Mesenchymal stem cell (in vitro differentiated cells and primary cell): ENCODE measurements around the gene LRP11.

Source experiments
- DNase-seq: peaks from one replicate; pipeline ENCODE4 v3.0.0-alpha.2; 2013
- H2AFZ ChIP-seq: one replicate; pipeline ENCODE4 v1.6.1; 2013; ENCODE audit warnings: low read depth, mild to moderate bottlenecking, control low read depth, inconsistent platforms, low read length, moderate library complexity
- H2AK5ac ChIP-seq: 2 replicates; pipeline ENCODE4 v1.6.1; 2013; ENCODE audit warnings: low read length, moderate library complexity, mild to moderate bottlenecking, inconsistent platforms; ENCODE audit not compliant: severe bottlenecking
- H2BK120ac ChIP-seq: one replicate; pipeline ENCODE4 v1.6.1; 2013; ENCODE audit warnings: low read depth, mild to moderate bottlenecking, inconsistent platforms, low read length, moderate library complexity
- H2BK12ac ChIP-seq, 2 experiments: one replicate each; pipeline ENCODE4 v1.6.1; 2013; ENCODE audit warnings: inconsistent platforms in 2 of 2, low read length in 2 of 2, mild to moderate bottlenecking in 2 of 2, moderate library complexity in 2 of 2, control low read depth in 1 of 2
- H2BK15ac ChIP-seq: one replicate; pipeline ENCODE4 v1.6.1; 2013; ENCODE audit warnings: mild to moderate bottlenecking, low read depth, inconsistent platforms; ENCODE audit not compliant: poor library complexity, severe bottlenecking
- H2BK5ac ChIP-seq: 2 replicates; pipeline ENCODE4 v1.6.1; 2013; ENCODE audit warnings: low read depth, mild to moderate bottlenecking, low read length, control low read depth, inconsistent platforms; ENCODE audit not compliant: poor library complexity, severe bottlenecking
- H3K14ac ChIP-seq, 2 experiments: one replicate each; pipeline ENCODE4 v1.6.1; 2013; ENCODE audit warnings: inconsistent platforms in 2 of 2, low read length in 2 of 2, control low read depth in 1 of 2, mild to moderate bottlenecking in 1 of 2, moderate library complexity in 1 of 2
- H3K18ac ChIP-seq, 2 experiments: one replicate each; pipeline ENCODE4 v1.6.1; 2013; ENCODE audit warnings: inconsistent platforms in 2 of 2, low read length in 2 of 2, control low read depth in 1 of 2, low read depth in 1 of 2, mild to moderate bottlenecking in 1 of 2
- H3K23ac ChIP-seq, 2 experiments: one replicate each; pipeline ENCODE4 v1.6.1; 2013; ENCODE audit warnings: inconsistent platforms in 2 of 2, low read length in 2 of 2, mild to moderate bottlenecking in 2 of 2, moderate library complexity in 2 of 2, control low read depth in 1 of 2
- H3K27ac ChIP-seq: 2 replicates; pipeline ENCODE4 v1.5.1; 2013; ENCODE audit warnings: mild to moderate bottlenecking, moderate library complexity, low read length, control low read depth, inconsistent platforms; ENCODE audit not compliant: poor library complexity, severe bottlenecking
- H3K27me3 ChIP-seq, 2 experiments: 2 replicates each; pipeline versions ENCODE4 v1.6.1 to v1.7.0; 2013; ENCODE audit warnings: low read length in 2 of 2, mild to moderate bottlenecking in 2 of 2, moderate library complexity in 2 of 2, control low read depth in 1 of 2, inconsistent platforms in 1 of 2; ENCODE audit not compliant: control insufficient read depth in 1 of 2, insufficient read depth in 1 of 2
- H3K36me3 ChIP-seq, 2 experiments: 2 replicates each; pipeline versions ENCODE4 v1.6.1 to v1.7.0; 2013; ENCODE audit warnings: low read length in 2 of 2, control low read depth in 1 of 2, inconsistent platforms in 1 of 2, low read depth in 1 of 2, mild to moderate bottlenecking in 1 of 2; ENCODE audit not compliant: insufficient read depth in 2 of 2, control insufficient read depth in 1 of 2
- H3K4ac ChIP-seq, 2 experiments: one replicate each; pipeline ENCODE4 v1.6.1; 2013; ENCODE audit warnings: inconsistent platforms in 2 of 2, low read length in 2 of 2, mild to moderate bottlenecking in 2 of 2, moderate library complexity in 2 of 2, control low read depth in 1 of 2, low read depth in 1 of 2
- H3K4me1 ChIP-seq: 2 replicates; pipeline ENCODE4 v1.6.1; 2013; ENCODE audit warnings: low read depth, low read length, control low read depth; ENCODE audit not compliant: control insufficient read depth, insufficient read depth
- H3K4me2 ChIP-seq: 2 replicates; pipeline ENCODE4 v1.6.1; 2013; ENCODE audit warnings: low read length, mild to moderate bottlenecking, inconsistent platforms; ENCODE audit not compliant: poor library complexity, severe bottlenecking
- H3K4me3 ChIP-seq, 2 experiments: 2 replicates each; pipeline versions ENCODE4 v1.5.1 to v1.7.0; 2013; ENCODE audit warnings: low read length in 2 of 2, mild to moderate bottlenecking in 2 of 2, control low read depth in 1 of 2, low read depth in 1 of 2; ENCODE audit not compliant: insufficient read depth in 1 of 2
- H3K79me1 ChIP-seq: replicated peaks from 2 replicates; pipeline ENCODE4 v1.6.1; 2013; ENCODE audit warnings: mild to moderate bottlenecking, control low read depth, low read length, inconsistent platforms; ENCODE audit not compliant: poor library complexity, severe bottlenecking
- H3K9ac ChIP-seq: 2 replicates; pipeline ENCODE4 v1.7.0; 2013; ENCODE audit warnings: mild to moderate bottlenecking, low read length, moderate library complexity
- H3K9me3 ChIP-seq: 2 replicates; pipeline ENCODE4 v1.7.0; 2013; ENCODE audit warnings: mild to moderate bottlenecking, low read length; ENCODE audit not compliant: control insufficient read depth
- H4K8ac ChIP-seq: one replicate; pipeline ENCODE4 v1.6.1; 2013; ENCODE audit warnings: inconsistent platforms, mild to moderate bottlenecking, low read length, moderate library complexity
- H4K91ac ChIP-seq: one replicate; pipeline ENCODE4 v1.6.1; 2013; ENCODE audit warnings: mild to moderate bottlenecking, low read length, inconsistent platforms
- WGBS: methylation state at CpG from one replicate; pipeline ENCODE4 v1.1.7; 2013; ENCODE audit warnings: mixed read lengths; 5-methylcytosine and 5-hydroxymethylcytosine counted together

The LRP11 gene

GRCh38 chr6:149900620-149901443 is 36.7 kb upstream of the LRP11 start:
- no peaks in the 10 kb centered on the region for H3K79me1 ChIP-seq
- H4K8ac ChIP-seq: peak overlapping the region; percentile 14
- H3K9me3 ChIP-seq: no peaks in the 10 kb centered on the region
- H3K4me3 ChIP-seq: no peak overlapping the region
- H3K36me3 ChIP-seq: no peaks in the 10 kb centered on the region
- no peak overlapping the region for H3K23ac ChIP-seq
- H2AFZ ChIP-seq: no peak overlapping the region
- H2BK12ac ChIP-seq: no peak overlapping the region
- WGBS: 82% methylated on average over 11 of the region's 11 CpGs
- no peak overlapping the region for H3K4me2 ChIP-seq
- H3K4me1 ChIP-seq: peaks cover 4% of the 10 kb centered on the region
- H3K27ac ChIP-seq: no peak overlapping the region
- peak overlapping the region; percentile 43 for H4K91ac ChIP-seq
- H3K18ac ChIP-seq: no peak overlapping the region
- no peak overlapping the region for H3K14ac ChIP-seq
- DNase-seq: no peak
- H2AK5ac ChIP-seq: no peak overlapping the region
- H3K9ac ChIP-seq: no peak overlapping the region
- H2BK120ac ChIP-seq: no peak overlapping the region
- peaks cover 0 to 36% of the 10 kb centered on the region in 2 experiments for H3K27me3 ChIP-seq
- H2BK5ac ChIP-seq: no peak overlapping the region
- H2BK15ac ChIP-seq: no peak overlapping the region
- H3K4ac ChIP-seq: no peak overlapping the region

DNA sequence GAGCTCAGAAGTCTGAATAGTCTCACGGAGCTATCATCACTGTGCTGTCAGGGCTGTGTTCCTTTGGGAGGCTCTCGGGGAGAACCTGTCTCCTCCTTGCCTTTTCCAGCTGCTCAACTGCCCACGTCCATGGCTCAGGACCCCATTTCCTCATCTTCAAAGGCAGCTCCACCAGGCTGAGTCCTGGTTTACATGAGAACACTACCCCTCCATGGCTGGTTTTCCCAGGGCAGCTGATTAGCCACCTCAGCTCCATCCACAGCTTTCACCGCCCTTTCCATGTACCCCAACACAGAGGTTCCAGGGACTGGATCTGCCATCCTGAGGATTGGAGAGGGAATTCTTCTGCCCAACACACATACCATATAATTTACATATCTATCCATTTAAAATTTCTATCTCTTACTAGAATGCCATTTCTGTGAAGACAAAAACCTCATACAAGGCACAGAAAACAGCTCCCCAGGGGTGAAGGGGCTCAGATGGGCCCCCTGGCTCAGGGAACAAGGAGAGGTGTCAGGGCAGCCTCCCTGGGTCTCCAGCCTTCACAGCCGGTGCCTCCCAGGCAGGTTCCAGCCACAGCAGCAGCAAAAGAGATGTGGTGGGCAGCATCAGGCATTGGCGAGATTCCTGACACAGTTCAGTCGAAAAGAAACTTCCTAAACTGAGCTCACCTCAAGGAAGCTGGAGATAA is 35.9 kb upstream of the LRP11 start:
- no peaks in the 10 kb centered on the region for H3K36me3 ChIP-seq
- no peak overlapping the region for H2BK5ac ChIP-seq
- no peak overlapping the region for H3K4me3 ChIP-seq
- no peak overlapping the region for H3K18ac ChIP-seq
- no peak for DNase-seq
- H3K4me1 ChIP-seq: peaks cover 4% of the 10 kb centered on the region
- no peak overlapping the region for H2BK15ac ChIP-seq
- H2AFZ ChIP-seq: no peak overlapping the region
- no peak overlapping the region for H2AK5ac ChIP-seq
- no peak overlapping the region for H3K4ac ChIP-seq
- H2BK120ac ChIP-seq: no peak overlapping the region
- peaks cover 0 to 30% of the 10 kb centered on the region in 2 experiments for H3K27me3 ChIP-seq
- H4K91ac ChIP-seq: no peak overlapping the region
- no peak overlapping the region for H3K4me2 ChIP-seq
- H3K23ac ChIP-seq: no peak overlapping the region
- no peak overlapping the region for H3K27ac ChIP-seq
- peak overlapping the region; percentile 78 for H4K8ac ChIP-seq
- 75% methylated on average over 7 of the region's 7 CpGs for WGBS
- H3K9me3 ChIP-seq: no peaks in the 10 kb centered on the region
- H3K9ac ChIP-seq: peak overlapping the region; percentile 83
- no peaks in the 10 kb centered on the region for H3K79me1 ChIP-seq
- no peak overlapping the region for H3K14ac ChIP-seq
- H2BK12ac ChIP-seq: no peak overlapping the region

GRCh38 chr6:149899486-149899885 is 35.3 kb upstream of the LRP11 start:
- Histone ChIP-seq H3K79me1 (no peaks in the 10 kb centered on the region), H3K4me2 (no peak overlapping the region), H3K9ac (peak overlapping the region; percentile 83), H3K9me3 (no peaks in the 10 kb centered on the region), H3K27me3 (peaks cover 0 to 25% of the 10 kb centered on the region in 2 experiments), H3K23ac (no peak overlapping the region), H3K4me1 (peaks cover 4% of the 10 kb centered on the region), H2BK15ac (peak overlapping the region; percentile 36), H3K27ac (no peak overlapping the region), H4K91ac (no peak overlapping the region), H2BK12ac (no peak overlapping the region), H4K8ac (no peak overlapping the region), H3K36me3 (no peaks in the 10 kb centered on the region), H3K4me3 (no peak overlapping the region), H2AK5ac (no peak overlapping the region), H3K14ac (no peak overlapping the region), H2AFZ (no peak overlapping the region), H3K4ac (no peak overlapping the region), H2BK5ac (no peak overlapping the region), H3K18ac (no peak overlapping the region), H2BK120ac (no peak overlapping the region)
- WGBS: 89% methylated on average over 6 of the region's 6 CpGs
- DNase-seq: no peak

GRCh38 chr6:149898966-149899365 is 34.8 kb upstream of the LRP11 start:
- Histone ChIP-seq H3K79me1 (no peaks in the 10 kb centered on the region), H3K14ac (no peak overlapping the region), H2AFZ (no peak overlapping the region), H2BK5ac (no peak overlapping the region), H3K4me1 (peaks cover 4% of the 10 kb centered on the region), H3K27me3 (peaks cover 0 to 20% of the 10 kb centered on the region in 2 experiments), H3K4me3 (no peak overlapping the region), H3K4me2 (no peak overlapping the region), H2BK15ac (no peak overlapping the region), H2BK12ac (peak overlapping the region in 1 of 2 experiments; percentile 51), H4K8ac (no peak overlapping the region), H4K91ac (no peak overlapping the region), H3K9me3 (no peaks in the 10 kb centered on the region), H3K4ac (no peak overlapping the region), H2BK120ac (no peak overlapping the region), H3K9ac (peak overlapping the region; percentile 43), H3K27ac (no peak overlapping the region), H2AK5ac (no peak overlapping the region), H3K23ac (no peak overlapping the region), H3K18ac (no peak overlapping the region), H3K36me3 (no peaks in the 10 kb centered on the region)
- no peak for DNase-seq
- 91% methylated on average over 7 of the region's 9 CpGs for WGBS
